CD8-positive, alpha-beta memory T cell (primary cell): ENCODE measurements around the gene AJUBA. TPM values are rescaled to one million over a fixed set of nuclear protein-coding genes. Genes with fewer than 3 reads are reported as not detected.
"Not testable (repeated sequence)": the region's sequence is repeated elsewhere in the genome, so short reads cannot be mapped to it uniquely, and the experiment has no call there.

Experiments
- CTCF ChIA-PET: fragments of 350-600 bp; sonication (Branson Sonifier 250); formaldehyde crosslinking; loops from one replicate; lab custom pipeline; 2021; ENCODE audit warnings: antibody characterized with exemption; lab: Charles Lee
- POLR2A ChIA-PET: fragments of 350-600 bp; sonication (Branson Sonifier 250); formaldehyde crosslinking; loops from one replicate; lab custom pipeline; 2021; ENCODE audit warnings: antibody characterized with exemption; lab: Charles Lee
- DNase-seq, 5 donors: peaks; one replicate each; pipeline versions ENCODE4 v3.0.0 to v3.0.0-alpha.2; 2020 to 2022; ENCODE audit warnings: mixed read lengths in 1 of 5
- H3K27ac ChIP-seq: one replicate; pipeline ENCODE4 v1.7.0; 2013; ENCODE audit warnings: low read depth, mild to moderate bottlenecking, low read length, moderate library complexity
- H3K27me3 ChIP-seq: 2 replicates; pipeline ENCODE4 v1.7.0; 2013; ENCODE audit warnings: low read length, mild to moderate bottlenecking; ENCODE audit not compliant: insufficient read depth, poor library complexity, severe bottlenecking
- H3K36me3 ChIP-seq: 2 replicates; pipeline ENCODE4 v1.7.0; 2013; ENCODE audit warnings: mild to moderate bottlenecking, low read length, moderate library complexity; ENCODE audit not compliant: insufficient read depth
- H3K4me1 ChIP-seq: 2 replicates; pipeline ENCODE4 v1.7.0; 2013; ENCODE audit warnings: mild to moderate bottlenecking, low read length, moderate library complexity; ENCODE audit not compliant: insufficient read depth
- H3K4me3 ChIP-seq: 2 replicates; pipeline ENCODE4 v1.7.0; 2013; ENCODE audit warnings: mild to moderate bottlenecking, low read length
- H3K9me3 ChIP-seq: 2 replicates; pipeline ENCODE4 v1.7.0; 2013; ENCODE audit warnings: mild to moderate bottlenecking, low read length
- H3K27ac Mint-ChIP-seq, 8 donors: one replicate each; pipeline ENCODE4 v1.8.0; 2020 to 2021; ENCODE audit warnings: mixed read lengths in 8 of 8, mild to moderate bottlenecking in 6 of 8, inconsistent platforms in 3 of 8, moderate library complexity in 3 of 8
- H3K27me3 Mint-ChIP-seq, 2 donors: one replicate each; pipeline ENCODE4 v1.8.0; 2020 to 2021; ENCODE audit warnings: mixed read lengths in 2 of 2, mild to moderate bottlenecking in 1 of 2, moderate library complexity in 1 of 2
- H3K36me3 Mint-ChIP-seq, 3 donors: one replicate each; pipeline ENCODE4 v1.8.0; 2020 to 2021; ENCODE audit warnings: mixed read lengths in 3 of 3, inconsistent platforms in 1 of 3, mild to moderate bottlenecking in 1 of 3
- H3K4me1 Mint-ChIP-seq, 3 donors: one replicate each; pipeline ENCODE4 v1.8.0; 2020 to 2021; ENCODE audit warnings: mixed read lengths in 3 of 3, inconsistent platforms in 1 of 3, mild to moderate bottlenecking in 1 of 3
- H3K4me3 Mint-ChIP-seq, 7 donors: one replicate each; pipeline ENCODE4 v1.8.0; 2020 to 2021; ENCODE audit warnings: mixed read lengths in 7 of 7, mild to moderate bottlenecking in 6 of 7, moderate library complexity in 4 of 7, inconsistent platforms in 2 of 7
- H3K9me3 Mint-ChIP-seq, 5 donors: one replicate each; pipeline ENCODE4 v1.8.0; 2020 to 2022; ENCODE audit warnings: mixed read lengths in 5 of 5, mild to moderate bottlenecking in 3 of 5, moderate library complexity in 2 of 5, inconsistent platforms in 1 of 5
- polyA plus RNA-seq: library from polyadenylated mRNA; unstranded; fragments of 300-500 nt; fragmentation: Illumina TruSeq; gene quantifications from one replicate; pipeline ENCODE4 v1.2.3, GENCODE V29; 2021
- total RNA-seq, 2 experiments: library from RNA; stranded (reverse); gene quantifications; one replicate each; pipeline ENCODE4 v1.2.3, GENCODE V29; 2021

Gene AJUBA
- total and polyA plus RNA-seq, 3 experiments from 2014 or later, result 0.64 to 1.2 (median 0.90) TPM

DNA sequence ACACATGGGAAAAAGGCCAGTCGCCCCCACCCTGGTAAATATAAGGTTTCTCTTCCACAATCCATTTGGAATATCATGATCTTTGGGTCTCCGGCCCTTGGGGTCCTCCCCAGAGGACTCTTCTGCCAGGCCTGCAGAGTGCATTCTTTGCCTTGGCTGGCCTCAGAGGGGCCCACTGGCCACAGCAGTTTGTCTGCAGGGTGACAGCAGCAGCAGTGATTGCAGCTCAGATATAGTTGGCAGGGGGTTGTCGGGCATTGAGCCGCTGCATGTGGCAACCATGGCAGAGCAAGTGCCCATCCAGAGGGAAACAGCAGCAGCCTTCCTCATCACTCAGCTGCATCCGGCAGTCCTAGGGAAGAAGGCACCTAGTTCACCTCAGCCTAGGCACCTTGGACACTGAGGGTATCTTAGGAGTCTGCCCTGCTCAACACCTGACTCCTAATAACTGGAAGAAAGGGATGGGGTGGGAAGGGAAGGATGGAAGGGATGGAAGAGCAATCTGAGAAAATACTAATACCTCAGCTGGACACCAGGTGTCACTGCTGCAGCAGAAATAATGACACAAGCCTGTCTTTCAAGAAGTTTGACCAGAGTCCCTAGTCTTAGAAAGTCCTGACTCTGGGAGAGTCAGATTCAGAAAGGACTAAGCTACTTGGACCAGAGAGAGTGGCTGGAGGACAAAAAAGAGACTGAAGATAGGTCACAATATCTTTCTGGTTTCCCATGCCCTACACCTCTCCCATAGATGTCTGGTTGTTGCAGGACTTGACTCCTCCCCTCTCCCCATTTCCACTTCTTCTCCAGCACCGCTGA, 8.9 kb downstream of the AJUBA start:
- Mint-ChIP-seq H3K27ac (peak overlapping the region in 1 of 8 donors; percentile 31), H3K9me3 (no peaks in the 10 kb centered on the region), H3K36me3 (peaks cover 0 to 2% (median 0%) of the 10 kb centered on the region in 3 donors), H3K4me3 (peak overlapping the region in 1 of 7 donors; percentile 32), H3K4me1 (no peaks in the 10 kb centered on the region), H3K27me3 (peaks cover 3 to 9% of the 10 kb centered on the region in 2 donors)
- Histone ChIP-seq H3K36me3 (no peaks in the 10 kb centered on the region), H3K4me3 (no peak overlapping the region), H3K9me3 (no peaks in the 10 kb centered on the region), H3K4me1 (no peaks in the 10 kb centered on the region), H3K27ac (no peak overlapping the region), H3K27me3 (peaks cover 4% of the 10 kb centered on the region)
- CTCF ChIA-PET, result interaction anchor here (1.0 to 27.9 kb wide), 18 partner anchors 10 to 412 kb away, joined by 3 to 732 read pairs (median 4); partner anchors contain the start of genes AJUBA, CDH24, HAUS4 and PRMT5
- DNase-seq, result peak in 3 of 5 donors; percentile 27 to 53 (median 34)
- POLR2A ChIA-PET, result interaction anchor here (0.6 to 1.1 kb wide), 2 partner anchors 9 to 17 kb away, joined by 3 read pairs; partner anchors contain the start of gene HAUS4

DNA sequence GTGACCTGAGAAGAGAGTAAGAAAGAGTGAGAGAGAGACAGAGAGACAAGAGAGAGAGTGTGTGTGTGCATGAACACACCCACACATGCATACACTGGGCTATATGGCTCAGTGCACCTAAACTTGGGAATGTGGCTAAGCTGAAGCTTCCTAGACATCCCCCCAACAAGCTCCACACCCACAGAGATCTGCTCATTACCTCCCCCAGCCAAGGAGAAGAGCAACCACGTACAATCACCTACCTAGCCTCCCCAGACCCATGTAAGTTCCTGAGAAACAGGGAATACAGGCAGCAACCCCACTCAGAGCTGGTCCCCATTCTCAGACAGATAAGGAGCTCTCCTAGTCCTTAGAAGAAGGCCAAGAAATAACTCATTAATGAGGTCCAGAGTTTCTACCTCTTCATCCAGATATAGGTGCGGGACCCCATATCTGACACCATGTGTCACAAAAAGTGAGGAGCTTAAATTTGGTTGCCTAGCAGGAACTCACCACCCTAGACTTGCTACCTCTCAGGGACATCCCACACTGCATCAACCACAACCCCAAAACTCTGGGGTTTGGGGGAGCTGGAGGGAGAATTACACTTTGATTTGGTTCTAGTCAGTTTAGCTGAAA, 9.9 kb downstream of the AJUBA start:
- Mint-ChIP-seq H3K4me1 (no peaks in the 10 kb centered on the region), H3K9me3 (no peaks in the 10 kb centered on the region), H3K4me3 (no peak overlapping the region), H3K27ac (no peak overlapping the region), H3K36me3 (peaks cover 0 to 2% (median 0%) of the 10 kb centered on the region in 3 donors), H3K27me3 (peaks cover 3 to 12% of the 10 kb centered on the region in 2 donors)
- H3K4me3 ChIP-seq, result no peak overlapping the region
- H3K27ac ChIP-seq, result no peak overlapping the region
- CTCF ChIA-PET, result interaction anchor here (1.0 to 27.9 kb wide), 16 partner anchors 9 to 411 kb away, joined by 3 to 732 read pairs (median 5); partner anchors contain the start of genes AJUBA, CDH24, HAUS4 and PRMT5
- DNase-seq, result no peak
- H3K4me1 ChIP-seq, result no peaks in the 10 kb centered on the region
- H3K36me3 ChIP-seq, result no peaks in the 10 kb centered on the region
- peaks cover 4% of the 10 kb centered on the region for H3K27me3 ChIP-seq
- no peaks in the 10 kb centered on the region for H3K9me3 ChIP-seq
- POLR2A ChIA-PET, result interaction anchor here (0.6 to 1.1 kb wide), 2 partner anchors 16 to 38 kb away, joined by 3 to 4 read pairs; partner anchors contain the start of gene HAUS4

DNA sequence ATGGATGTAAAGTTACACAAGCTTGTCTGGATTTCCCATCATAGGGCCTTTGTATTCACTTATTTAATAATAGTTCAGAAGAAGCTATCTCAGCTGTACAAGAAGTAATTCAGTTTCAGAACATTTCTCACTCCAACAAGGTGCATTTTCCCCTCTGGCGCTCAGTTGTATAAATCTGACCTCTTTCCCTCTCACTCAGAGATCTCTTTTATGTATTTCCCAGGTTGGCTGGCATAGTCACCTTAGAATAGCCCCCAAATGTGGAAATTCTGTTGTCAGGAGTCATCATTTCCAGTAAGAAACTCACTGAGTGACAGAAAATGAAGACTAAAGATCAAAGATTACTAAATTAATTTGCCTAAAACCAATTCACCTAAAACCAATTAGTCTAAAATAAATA, 11.2 kb downstream of the AJUBA start:
- CTCF ChIA-PET, result interaction anchor here (3.1 to 27.9 kb wide), 3 partner anchors 14 to 88 kb away, joined by 27 to 732 read pairs (median 155); partner anchors contain the start of genes AJUBA and CDH24

DNA sequence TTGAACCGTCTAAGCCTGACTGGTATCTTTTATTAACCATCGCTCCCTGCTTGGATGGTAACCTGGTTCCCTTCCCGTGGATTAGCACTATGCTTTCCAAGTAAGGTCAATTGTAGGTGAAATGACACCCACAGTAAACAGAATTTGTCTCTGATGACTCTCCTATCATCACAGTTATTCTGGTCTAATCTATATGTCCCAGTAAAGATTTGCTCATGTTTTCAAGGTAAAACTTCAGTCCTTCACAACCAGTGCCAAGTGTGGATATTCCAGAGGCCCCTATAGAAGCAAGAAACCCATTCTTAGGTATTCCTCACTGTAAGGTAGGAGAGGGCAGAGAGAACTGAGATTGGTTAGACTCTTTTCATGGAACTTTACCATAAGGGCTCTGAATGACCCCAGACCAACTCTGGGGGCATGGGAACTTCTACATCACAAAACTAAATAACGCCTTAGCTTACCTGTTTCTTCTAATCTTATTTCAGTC, 15.5 kb downstream of the AJUBA start:
- CTCF ChIA-PET, result no interaction called here
- Histone ChIP-seq H3K4me3 (no peak overlapping the region), H3K27me3 (peaks cover 4% of the 10 kb centered on the region), H3K27ac (no peak overlapping the region), H3K4me1 (no peaks in the 10 kb centered on the region), H3K36me3 (no peaks in the 10 kb centered on the region), H3K9me3 (no peaks in the 10 kb centered on the region)
- Mint-ChIP-seq H3K4me1 (no peaks in the 10 kb centered on the region), H3K27ac (no peak overlapping the region), H3K9me3 (no peaks in the 10 kb centered on the region), H3K4me3 (no peak overlapping the region), H3K27me3 (peaks cover 9% of the 10 kb centered on the region in 2 donors), H3K36me3 (peaks cover 0 to 2% (median 0%) of the 10 kb centered on the region in 3 donors)
- DNase-seq, result no peak
- POLR2A ChIA-PET, result no interaction called here

More for the DNA sequence above, 11.2 kb downstream of the AJUBA start:
- H3K27ac ChIP-seq, result no peak overlapping the region
- no peak for DNase-seq
- peaks cover 4% of the 10 kb centered on the region for H3K27me3 ChIP-seq
- Mint-ChIP-seq H3K27ac (no peak overlapping the region), H3K9me3 (no peaks in the 10 kb centered on the region), H3K4me3 (no peak overlapping the region), H3K4me1 (no peaks in the 10 kb centered on the region), H3K27me3 (peaks cover 9 to 10% of the 10 kb centered on the region in 2 donors), H3K36me3 (peaks cover 0 to 2% (median 0%) of the 10 kb centered on the region in 3 donors)
- no peak overlapping the region for H3K4me3 ChIP-seq
- POLR2A ChIA-PET, result no interaction called here
- no peaks in the 10 kb centered on the region for H3K4me1 ChIP-seq
- no peaks in the 10 kb centered on the region for H3K36me3 ChIP-seq
- H3K9me3 ChIP-seq, result no peaks in the 10 kb centered on the region

DNA sequence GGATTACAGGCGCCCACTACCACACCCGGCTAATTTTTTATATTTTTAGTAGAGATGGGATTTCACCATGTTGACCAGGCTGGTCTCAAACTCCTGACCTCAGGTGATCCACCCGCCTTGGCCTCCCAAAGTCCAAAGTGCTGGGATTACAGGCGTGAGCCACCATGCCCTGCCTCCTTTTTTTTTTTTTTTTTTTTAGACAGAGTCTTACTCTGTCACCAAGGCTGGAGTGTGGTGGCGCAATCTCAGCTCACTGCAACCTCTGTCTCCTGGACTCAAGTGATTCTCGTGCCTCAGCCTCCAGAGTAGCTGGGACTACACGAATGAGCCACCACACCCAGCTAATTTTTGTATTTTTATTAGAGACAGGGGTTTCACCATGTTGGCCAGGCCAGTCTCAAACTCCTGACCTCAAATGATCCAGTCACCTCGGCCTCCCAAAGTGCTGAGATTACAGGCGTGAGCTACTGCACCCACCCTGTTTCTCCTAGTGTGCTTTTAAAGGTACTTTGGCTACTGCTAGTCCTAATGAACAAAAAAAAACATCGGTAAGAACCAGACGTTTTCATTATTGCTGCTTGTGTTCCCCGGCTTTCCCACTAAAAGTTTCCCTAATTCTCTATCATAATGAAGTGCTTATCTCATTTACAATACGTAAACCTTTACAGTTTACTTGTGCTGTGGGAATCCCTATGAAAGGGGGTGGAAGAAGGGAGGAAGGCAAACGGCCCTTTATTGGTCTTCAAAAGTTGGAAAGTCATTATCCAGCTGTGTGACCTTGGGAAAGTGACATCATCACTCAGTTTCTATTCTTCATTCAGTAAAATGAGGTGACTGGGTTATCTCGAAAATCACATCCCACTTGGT, 16.2 kb downstream of the AJUBA start:
- H3K4me3 Mint-ChIP-seq, H3K27me3 Mint-ChIP-seq, H3K36me3 Mint-ChIP-seq, H3K27ac Mint-ChIP-seq, H3K36me3 ChIP-seq, DNase-seq, H3K4me3 ChIP-seq, H3K9me3 Mint-ChIP-seq, H3K9me3 ChIP-seq, H3K27ac ChIP-seq, H3K4me1 Mint-ChIP-seq, H3K4me1 ChIP-seq, H3K27me3 ChIP-seq, POLR2A ChIA-PET: not testable (repeated sequence)
- CTCF ChIA-PET, result interaction anchor here (0.7 to 0.8 kb wide), 2 partner anchors 11 to 40 kb away, joined by 3 read pairs; no protein-coding TSS in a partner anchor

DNA sequence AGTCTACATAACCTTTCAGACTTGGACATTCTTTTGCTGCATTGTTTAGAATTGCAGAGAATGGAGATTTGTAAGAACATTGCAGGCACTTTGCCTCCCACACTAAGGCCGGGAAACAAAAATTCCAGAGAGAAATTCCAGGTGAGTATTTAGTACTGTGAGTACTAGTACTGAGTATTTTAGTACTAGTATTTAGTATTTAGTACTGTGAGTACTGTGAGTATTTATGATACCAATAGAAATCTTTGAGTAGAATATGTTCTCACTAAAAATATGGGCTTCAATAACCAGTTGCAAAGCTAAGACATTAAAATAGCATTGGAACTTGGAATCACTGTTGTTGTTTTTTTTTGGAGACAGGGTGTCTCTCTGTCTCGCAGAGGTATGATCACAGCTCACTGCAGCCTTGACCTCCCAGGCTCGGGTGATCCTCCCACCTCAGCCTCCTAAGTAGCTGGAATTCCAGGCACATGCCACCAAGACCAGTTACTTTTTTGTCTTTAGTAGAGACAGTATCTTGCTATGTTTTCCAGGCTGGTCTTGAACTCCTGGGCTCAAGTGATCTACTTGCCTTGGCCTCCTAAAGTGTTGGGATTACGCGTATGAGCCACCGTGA, 20.2 kb downstream of the AJUBA start:
- Histone ChIP-seq H3K4me1 (peaks cover 6% of the 10 kb centered on the region), H3K27ac (no peak overlapping the region), H3K27me3 (no peaks in the 10 kb centered on the region), H3K4me3 (no peak overlapping the region), H3K36me3 (no peaks in the 10 kb centered on the region), H3K9me3 (no peaks in the 10 kb centered on the region)
- peaks cover 2 to 5% of the 10 kb centered on the region in 2 donors for H3K27me3 Mint-ChIP-seq
- H3K4me1 Mint-ChIP-seq, result peaks cover 0 to 1% (median 0%) of the 10 kb centered on the region in 3 donors
- ChIA-PET POLR2A (no interaction called here), CTCF (interaction anchor here (0.7 to 2.1 kb wide), 4 partner anchors 11 to 96 kb away, joined by 3 to 14 read pairs (median 6); partner anchors contain the start of gene AJUBA)
- H3K9me3 Mint-ChIP-seq, result no peaks in the 10 kb centered on the region
- DNase-seq, result no peak
- no peaks in the 10 kb centered on the region for H3K36me3 Mint-ChIP-seq
- H3K4me3 Mint-ChIP-seq, result no peak overlapping the region
- H3K27ac Mint-ChIP-seq, result no peak overlapping the region
